Cardiac fibroblast (primary cell): ENCODE measurements around the gene CCDC152.

Experiments
- DNase-seq, 2 donors: peaks; one replicate each; pipeline versions ENCODE4 v3.0.0 to v3.0.0-alpha.2; 2010; ENCODE audit warnings: low read depth in 2 of 2
- H3K4me3 ChIP-seq, 2 donors: replicated peaks in 1 of 2; 1 replicate in 1 of 2; 2 replicates in 1 of 2; pipeline ENCODE4 v1.5.1; 2011; ENCODE audit warnings: low read depth in 2 of 2, low read length in 2 of 2, mild to moderate bottlenecking in 2 of 2, moderate library complexity in 1 of 2
- CTCF ChIP-seq: IDR thresholded peaks from one replicate; pipeline ENCODE4 v1.5.1; 2011; ENCODE audit warnings: low read depth, mild to moderate bottlenecking, low read length, inconsistent platforms

CCDC152 gene

GRCh38 chr5:42772265-42772993 lies 15.8 kb downstream of the CCDC152 start:
- TF ChIP-seq CTCF: no peak
- H3K4me3 ChIP-seq: peak overlapping the region in 1 of 2 donors; percentile 2
- DNase-seq: peak; percentile 4 to 60

- no peak overlapping the region for H3K4me3 ChIP-seq
- TF ChIP-seq CTCF: no peak
- DNase-seq: no peak
These were observed 22.5 kb downstream of the CCDC152 start for GRCh38 chr5:42779083-42779482.

GRCh38 chr5:42781584-42781983 lies 25.0 kb downstream of the CCDC152 start:
- no peak for TF ChIP-seq CTCF
- no peak overlapping the region for H3K4me3 ChIP-seq
- DNase-seq: no peak

GRCh38 chr5:42784132-42784531 lies 27.5 kb downstream of the CCDC152 start:
- no peak overlapping the region for H3K4me3 ChIP-seq
- DNase-seq: peak in 1 of 2 donors; percentile 45
- TF ChIP-seq CTCF: no peak

GRCh38 chr5:42785756-42786155 lies 29.1 kb downstream of the CCDC152 start:
- no peak for TF ChIP-seq CTCF
- no peak for DNase-seq
- H3K4me3 ChIP-seq: no peak overlapping the region

- no peak for TF ChIP-seq CTCF
- no peak for DNase-seq
- no peak overlapping the region for H3K4me3 ChIP-seq
These were observed 30.5 kb downstream of the CCDC152 start for GRCh38 chr5:42787073-42787472.

GRCh38 chr5:42787845-42788244 lies 31.2 kb downstream of the CCDC152 start:
- no peak for TF ChIP-seq CTCF
- no peak overlapping the region for H3K4me3 ChIP-seq
- DNase-seq: no peak
